Fibroblast of lung (primary cell): Measurements from ENCODE around the gene C12orf54. TPM values are rescaled to one million over a fixed set of nuclear protein-coding genes. Genes with fewer than 3 reads are reported as not detected.
A peak's percentile ranks its signal among the peaks of the same experiment; 100 is the strongest.
"Not testable (repeated sequence)": the region's sequence is repeated elsewhere in the genome, so short reads cannot be mapped to it uniquely, and the experiment has no call there.

ENCODE experiments used
- DNase-seq, 2 donors: peaks; one replicate each; pipeline versions ENCODE4 v3.0.0 to v3.0.0-alpha.2; 2010; ENCODE audit warnings: low read depth in 2 of 2
- H2AFZ ChIP-seq: 2 replicates; pipeline ENCODE4 v1.5.1; 2012; ENCODE audit warnings: low read length, control low read depth, inconsistent platforms
- H3K27ac ChIP-seq: 2 replicates; pipeline ENCODE4 v1.5.1; 2011; ENCODE audit warnings: low read length, control low read depth; ENCODE audit not compliant: insufficient read depth
- H3K27me3 ChIP-seq: 2 replicates; pipeline ENCODE4 v1.5.1; 2011; ENCODE audit warnings: mild to moderate bottlenecking, low read length; ENCODE audit not compliant: control insufficient read depth, insufficient read depth
- H3K36me3 ChIP-seq: 2 replicates; pipeline ENCODE4 v1.5.1; 2011; ENCODE audit warnings: low read length; ENCODE audit not compliant: control insufficient read depth, insufficient read depth
- H3K4me1 ChIP-seq: 2 replicates; pipeline ENCODE4 v1.5.1; 2011; ENCODE audit warnings: low read length; ENCODE audit not compliant: control insufficient read depth, insufficient read depth; ENCODE audit errors: extremely low read depth
- H3K4me2 ChIP-seq: 2 replicates; pipeline ENCODE4 v1.5.1; 2011; ENCODE audit warnings: low read length, control low read depth; ENCODE audit not compliant: insufficient read depth; ENCODE audit errors: extremely low read depth
- H3K4me3 ChIP-seq, 4 experiments: fragments of 200-600 bp in 1 of 4; sonication (generic) in 1 of 4; replicated peaks in 1 of 4; 2 replicates each; pipeline ENCODE4 v1.5.1; 2011 to 2016; ENCODE audit warnings: low read length in 4 of 4, low read depth in 3 of 4, mild to moderate bottlenecking in 3 of 4, control low read depth in 2 of 4, inconsistent platforms in 1 of 4, mixed read lengths in 1 of 4; ENCODE audit not compliant: insufficient read depth in 1 of 4; ENCODE audit errors: control extremely low read depth in 1 of 4
- H3K79me2 ChIP-seq: 2 replicates; pipeline ENCODE4 v1.5.1; 2012; ENCODE audit warnings: mild to moderate bottlenecking, low read length, inconsistent platforms; ENCODE audit not compliant: control insufficient read depth, insufficient read depth
- H3K9ac ChIP-seq: 2 replicates; pipeline ENCODE4 v1.5.1; 2011; ENCODE audit warnings: mild to moderate bottlenecking, low read length, control low read depth; ENCODE audit not compliant: insufficient read depth
- H3K9me3 ChIP-seq: 2 replicates; pipeline ENCODE4 v1.5.1; 2012; ENCODE audit warnings: low read depth, low read length; ENCODE audit not compliant: control insufficient read depth, insufficient read depth
- H4K20me1 ChIP-seq: 2 replicates; pipeline ENCODE4 v1.5.1; 2011; ENCODE audit warnings: low read length; ENCODE audit not compliant: control insufficient read depth, insufficient read depth; ENCODE audit errors: extremely low read depth
- EZH2 ChIP-seq: IDR thresholded peaks from 2 replicates; pipeline ENCODE4 v1.5.1; 2012; ENCODE audit warnings: low read length, control low read depth, mild to moderate bottlenecking; ENCODE audit errors: missing control alignments
- polyA plus RNA-seq, 2 donors: library from polyadenylated mRNA; depleted of rRNA in 1 of 2; stranded (reverse) in 1 of 2; unstranded in 1 of 2; fragments of >200 nt; gene quantifications; 2 replicates each; pipeline ENCODE4 v1.2.1, GENCODE V29; 2011 to 2012; ENCODE audit warnings: missing spikeins in 1 of 2
- total RNA-seq: library from RNA; depleted of rRNA; stranded (reverse); fragments of >200 nt; gene quantifications from 2 replicates; pipeline ENCODE4 v1.2.1, GENCODE V29; 2014
- TF ChIP-seq, protein P1 (sequence below), 2 donors: IDR thresholded peaks in 1 of 2; conservative IDR thresholded peaks in 1 of 2; 1 replicate in 1 of 2; 2 replicates in 1 of 2; pipeline ENCODE4 v1.5.1; 2011 to 2012; ENCODE audit warnings: low read length in 2 of 2, control low read depth in 1 of 2, inconsistent platforms in 1 of 2, low read depth in 1 of 2, mild to moderate bottlenecking in 1 of 2

The C12orf54 gene
- total and polyA plus RNA-seq, 2 donors (not counting 1 experiment from before 2014, with no cell fraction given), result not detected

DNA sequence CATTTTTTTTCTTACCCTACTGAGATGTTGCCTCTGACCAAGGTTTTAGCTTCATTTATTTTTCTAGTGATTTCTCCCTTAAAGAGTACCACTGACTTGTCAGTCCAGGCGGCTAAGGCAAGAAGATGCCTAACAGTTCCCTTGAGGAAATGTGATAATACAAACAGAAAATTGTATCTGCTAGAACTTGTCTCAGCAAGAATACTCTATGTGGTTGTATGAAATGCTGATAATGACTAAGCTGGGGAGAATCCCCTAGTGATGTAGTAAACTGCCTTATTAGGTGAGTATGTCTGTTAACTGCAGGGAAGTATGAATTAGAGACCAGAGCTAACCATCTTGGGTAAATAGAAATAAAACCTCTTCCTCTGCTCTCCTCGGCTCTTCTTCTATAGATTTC lies 6.7 kb downstream of the C12orf54 start:
- H3K9ac ChIP-seq, result no peak overlapping the region
- no peaks in the 10 kb centered on the region for H3K9me3 ChIP-seq
- H3K4me1 ChIP-seq, result no peaks in the 10 kb centered on the region
- no peak for TF ChIP-seq EZH2
- TF ChIP-seq, protein P1, sequence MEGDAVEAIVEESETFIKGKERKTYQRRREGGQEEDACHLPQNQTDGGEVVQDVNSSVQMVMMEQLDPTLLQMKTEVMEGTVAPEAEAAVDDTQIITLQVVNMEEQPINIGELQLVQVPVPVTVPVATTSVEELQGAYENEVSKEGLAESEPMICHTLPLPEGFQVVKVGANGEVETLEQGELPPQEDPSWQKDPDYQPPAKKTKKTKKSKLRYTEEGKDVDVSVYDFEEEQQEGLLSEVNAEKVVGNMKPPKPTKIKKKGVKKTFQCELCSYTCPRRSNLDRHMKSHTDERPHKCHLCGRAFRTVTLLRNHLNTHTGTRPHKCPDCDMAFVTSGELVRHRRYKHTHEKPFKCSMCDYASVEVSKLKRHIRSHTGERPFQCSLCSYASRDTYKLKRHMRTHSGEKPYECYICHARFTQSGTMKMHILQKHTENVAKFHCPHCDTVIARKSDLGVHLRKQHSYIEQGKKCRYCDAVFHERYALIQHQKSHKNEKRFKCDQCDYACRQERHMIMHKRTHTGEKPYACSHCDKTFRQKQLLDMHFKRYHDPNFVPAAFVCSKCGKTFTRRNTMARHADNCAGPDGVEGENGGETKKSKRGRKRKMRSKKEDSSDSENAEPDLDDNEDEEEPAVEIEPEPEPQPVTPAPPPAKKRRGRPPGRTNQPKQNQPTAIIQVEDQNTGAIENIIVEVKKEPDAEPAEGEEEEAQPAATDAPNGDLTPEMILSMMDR (conservative IDR thresholded peaks at IDR 0.05 in 1 of 2, IDR thresholded peaks at IDR 0.05 in 1 of 2; ENCODE audit: low read depth in 1 of 2, low read length in 2 of 2), result no peak
- H3K4me3 ChIP-seq, result no peak overlapping the region
- no peak overlapping the region for H2AFZ ChIP-seq
- H3K36me3 ChIP-seq, result no peaks in the 10 kb centered on the region
- no peak overlapping the region for H3K27ac ChIP-seq
- H3K4me2 ChIP-seq, result no peak overlapping the region
- no peaks in the 10 kb centered on the region for H3K79me2 ChIP-seq
- peak in 1 of 2 donors; percentile 27 for DNase-seq
- peaks cover 2% of the 10 kb centered on the region for H3K27me3 ChIP-seq
- H4K20me1 ChIP-seq, result no peaks in the 10 kb centered on the region

DNA sequence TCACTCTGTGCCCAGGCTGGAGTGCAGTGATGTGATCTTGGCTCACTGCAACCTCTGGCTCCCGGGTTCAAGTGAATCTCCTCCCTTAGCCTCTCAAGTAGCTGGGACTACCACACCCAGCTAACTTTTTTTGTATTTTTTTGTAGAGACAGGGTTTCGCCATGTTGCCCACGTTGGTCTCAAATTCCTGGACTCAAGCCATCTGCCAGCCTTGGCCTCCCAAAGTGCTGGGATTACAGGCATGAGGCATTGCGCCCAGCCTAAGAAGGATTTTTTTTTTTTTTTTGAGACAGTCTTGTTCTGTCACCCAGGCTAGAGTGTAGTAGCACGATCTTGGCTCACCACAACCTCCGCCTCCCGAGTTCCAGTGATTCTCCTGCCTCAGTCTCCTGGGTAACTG lies 7.2 kb downstream of the C12orf54 start:
- H3K4me1 ChIP-seq, H3K9ac ChIP-seq, DNase-seq, H3K4me3 ChIP-seq, H3K27ac ChIP-seq, H3K4me2 ChIP-seq, H4K20me1 ChIP-seq, H2AFZ ChIP-seq, H3K79me2 ChIP-seq, H3K27me3 ChIP-seq, H3K36me3 ChIP-seq, H3K9me3 ChIP-seq: not testable (repeated sequence)

DNA sequence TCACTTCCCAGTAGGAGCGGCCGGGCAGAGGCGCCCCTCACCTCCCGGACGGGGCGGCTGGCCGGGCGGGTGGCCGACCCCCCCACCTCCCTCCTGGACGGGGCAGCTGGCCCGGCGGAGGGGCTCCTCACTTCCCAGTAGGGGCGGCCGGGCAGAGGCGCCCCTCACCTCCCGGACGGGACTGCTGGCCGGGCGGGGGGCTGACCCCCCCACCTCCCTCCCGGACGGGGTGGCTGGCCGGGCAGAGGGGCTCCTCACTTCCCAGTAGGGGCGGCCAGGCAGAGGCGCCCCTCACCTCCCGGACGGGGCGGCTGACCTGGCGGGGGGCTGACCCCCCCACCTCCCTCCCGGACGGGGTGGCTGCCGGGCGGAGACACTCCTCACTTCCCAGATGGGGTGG lies 18.0 kb downstream of the C12orf54 start:
- not testable (repeated sequence) for H3K4me2 ChIP-seq, H4K20me1 ChIP-seq, H3K4me1 ChIP-seq, H3K4me3 ChIP-seq, H3K79me2 ChIP-seq, H3K36me3 ChIP-seq, H3K27ac ChIP-seq, H2AFZ ChIP-seq, DNase-seq, H3K27me3 ChIP-seq, H3K9me3 ChIP-seq, H3K9ac ChIP-seq

DNA sequence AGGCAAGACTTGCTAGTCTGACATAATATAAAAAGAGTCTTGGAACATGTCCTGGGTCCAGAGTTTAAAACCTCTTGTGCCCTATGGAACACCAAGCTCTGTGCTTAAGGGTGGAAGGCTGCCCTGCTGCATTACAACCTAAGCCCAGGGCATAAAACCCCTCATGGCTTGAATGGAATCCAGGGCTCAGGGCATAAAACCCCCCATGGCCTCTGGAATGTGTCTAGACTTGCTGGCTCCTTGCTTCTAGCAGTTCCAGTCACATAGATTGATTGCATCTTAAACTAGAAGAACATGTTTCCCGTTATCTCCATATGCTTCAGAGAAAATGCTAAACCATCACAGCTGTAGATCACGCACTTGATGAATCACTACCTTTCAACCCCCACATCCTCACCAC lies 24.5 kb downstream of the C12orf54 start:
- not testable (repeated sequence) for H3K79me2 ChIP-seq, H3K27me3 ChIP-seq, DNase-seq, H3K9me3 ChIP-seq, H3K4me1 ChIP-seq, H4K20me1 ChIP-seq, H3K4me2 ChIP-seq, H3K9ac ChIP-seq, H3K36me3 ChIP-seq, H2AFZ ChIP-seq, H3K27ac ChIP-seq, H3K4me3 ChIP-seq
